ENCODE results near the gene CATSPER4. TPM values are rescaled to one million over a fixed set of nuclear protein-coding genes. Genes with fewer than 3 reads are reported as not detected.
A peak's percentile ranks its signal among the peaks of the same experiment; 100 is the strongest.

The CATSPER4 gene
- total and polyA plus RNA-seq, 2 of the 13 experiments (the other 11 are each of a cell fraction or from before 2014, with no cell fraction given): not detected

- peak overlapping the region; percentile 35; the same call in 1 of the 2 replicates for H3K4me2 ChIP-seq (ENCODE audit: low read depth, low read length)
- H3K9me3 ChIP-seq (ENCODE audit: low read length): no peaks in the 10 kb centered on the region
- H3K79me2 ChIP-seq (ENCODE audit: insufficient read depth, low read length): peaks cover 62% of the 10 kb centered on the region
- no peak overlapping the region for H2AFZ ChIP-seq (ENCODE audit: low read length)
- no peak for ATAC-seq
- TF ChIP-seq CREBL2 (CRISPR knock-in tag; IDR thresholded peaks at IDR 0.05; ENCODE audit: borderline replicate concordance) (no peak), MAFF (IDR thresholded peaks at IDR 0.05; ENCODE audit: low read depth, low read length) (peak; percentile 73), NFE2L2 (IDR thresholded peaks at IDR 0.05; ENCODE audit: low read length) (peak; percentile 96), MAZ (IDR thresholded peaks at IDR 0.05; ENCODE audit: borderline replicate concordance, low read depth, low read length) (no peak), MAZ (CRISPR knock-in tag; IDR thresholded peaks at IDR 0.05; ENCODE audit: low read depth) (no peak), ESRRA (CRISPR knock-in tag; IDR thresholded peaks at IDR 0.05; ENCODE audit: low read depth) (no peak), MAFK (conservative IDR thresholded peaks at IDR 0.05 in 1 of 2, IDR thresholded peaks at IDR 0.05 in 1 of 2; ENCODE audit: low read length in 2 of 2) (peak; percentile 82 to 84), SIN3B (IDR thresholded peaks at IDR 0.05; ENCODE audit: low read length) (no peak), NFE2 (CRISPR knock-in tag; IDR thresholded peaks at IDR 0.05) (peak; percentile 90), MAFG (CRISPR knock-in tag; IDR thresholded peaks at IDR 0.05) (0 out of 2 replicates have a peak, but pooled peaks have one; percentile 19)
- H3K27me3 ChIP-seq (ENCODE audit: control insufficient read depth in 1 of 2, insufficient read depth in 2 of 2, low read length in 2 of 2): no peaks in the 10 kb centered on the region; a peak in 1 of 5 replicates
- in situ Hi-C loops (cut with HindIII; ENCODE audit: extremely low pct_ligation_motif_present, low pct_unique_long_range_greater_than_20kb) (no loop called here), intact Hi-C loops (cut with micrococcal nuclease; ENCODE audit: unreplicated experiment) (no loop called here)
- CTCF ChIA-PET (ENCODE audit: low intra/inter-chr PET ratio, low total read pairs): no interaction called here
- peaks cover 2 to 3% of the 10 kb centered on the region in 2 experiments; a peak in 3 of 5 replicates for H3K36me3 ChIP-seq (replicated peaks in 1 of 2; ENCODE audit: control insufficient read depth in 1 of 2, insufficient read depth in 2 of 2, low read length in 2 of 2)
- FAIRE-seq: no peak
- no peaks in the 10 kb centered on the region for H4K20me1 ChIP-seq (ENCODE audit: insufficient read depth, low read length)
- peaks cover 52% of the 10 kb centered on the region for H3K4me1 ChIP-seq (ENCODE audit: insufficient read depth, low read length)
- H3K4me3 ChIP-seq (replicated peaks in 1 of 3; ENCODE audit: insufficient read depth in 1 of 3, low read depth in 2 of 3, low read length in 3 of 3): no peak overlapping the region
- no peak overlapping the region for H3K9ac ChIP-seq (ENCODE audit: insufficient read depth, low read depth, low read length)
- no peak for DNase-seq (ENCODE audit: low spot score)
- H3K27ac ChIP-seq (ENCODE audit: extremely low read length, insufficient read depth, low read length): peak overlapping the region; percentile 9
- POLR2A ChIA-PET: interaction anchor here (1.5 kb wide), 1 partner anchor 15 kb away, joined by 3 read pairs; no protein-coding TSS in a partner anchor
- BruUV-seq (replicated peaks): no TSS peak
- 75% methylated on average over 6 of the region's 6 CpGs for WGBS (ENCODE audit: low lambda C conversion rate)
Observed at GRCh38 chr1:26237230-26237966, 47.0 kb downstream of the CATSPER4 start.
